Gastrocnemius medialis (tissue), 4 donors: ENCODE data around the gene ZNF865.

Source experiments
- POLR2A ChIP-seq, 2 donors: fragments of 450-650 bp; IDR thresholded peaks; one replicate each; pipeline ENCODE4 v1.6.1; 2017; ENCODE audit warnings: antibody characterized with exemption in 2 of 2, mild to moderate bottlenecking in 2 of 2, moderate library complexity in 2 of 2
- TF ChIP-seq, protein P1 (sequence below), 5 experiments: fragments of 450-650 bp in 3 of 5; fragments of 200-600 bp in 2 of 5; sonication (generic) in 2 of 5; IDR thresholded peaks in 4 of 5; conservative IDR thresholded peaks in 1 of 5; 1 replicate in 4 of 5; 2 replicates in 1 of 5; pipeline ENCODE4 v1.5.1; 2016 to 2019; ENCODE audit warnings: antibody characterized with exemption in 5 of 5, mild to moderate bottlenecking in 3 of 5, moderate library complexity in 3 of 5

DNA sequence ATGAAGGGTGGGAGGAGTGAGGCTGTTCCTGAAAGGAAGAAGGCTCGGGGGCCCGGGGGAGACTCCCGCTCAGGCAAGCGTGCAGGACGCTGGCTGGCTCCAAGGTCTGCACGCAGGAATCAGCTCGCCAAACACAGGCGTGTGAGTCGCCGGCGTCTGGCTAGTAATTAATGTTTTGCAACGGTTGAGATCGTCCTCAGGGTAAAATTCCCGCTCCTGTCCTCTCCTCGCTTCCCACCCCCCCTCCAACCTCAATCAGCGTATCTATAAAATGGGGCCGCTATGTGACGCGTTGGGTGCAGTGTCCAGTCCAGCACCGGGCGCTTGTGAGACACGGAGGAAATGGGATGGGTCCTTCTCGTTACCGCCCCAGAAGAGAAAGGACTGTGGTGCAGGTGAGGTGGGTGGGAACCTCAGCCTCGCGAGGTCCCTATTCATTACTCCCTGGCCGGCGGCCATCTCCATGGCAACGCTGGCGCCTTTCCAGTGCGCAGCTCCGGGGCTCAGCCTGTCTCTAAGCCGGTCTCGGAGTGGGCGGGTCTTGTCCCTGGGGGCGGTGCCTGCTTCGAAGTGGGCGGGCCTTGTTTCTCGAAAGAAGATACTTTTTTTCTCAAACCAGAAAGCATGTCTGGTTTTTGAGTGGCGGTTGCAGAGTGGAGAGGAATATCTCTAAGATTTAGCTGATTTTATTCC is 18.3 kb upstream of the ZNF865 start:
- TF ChIP-seq, protein P1, sequence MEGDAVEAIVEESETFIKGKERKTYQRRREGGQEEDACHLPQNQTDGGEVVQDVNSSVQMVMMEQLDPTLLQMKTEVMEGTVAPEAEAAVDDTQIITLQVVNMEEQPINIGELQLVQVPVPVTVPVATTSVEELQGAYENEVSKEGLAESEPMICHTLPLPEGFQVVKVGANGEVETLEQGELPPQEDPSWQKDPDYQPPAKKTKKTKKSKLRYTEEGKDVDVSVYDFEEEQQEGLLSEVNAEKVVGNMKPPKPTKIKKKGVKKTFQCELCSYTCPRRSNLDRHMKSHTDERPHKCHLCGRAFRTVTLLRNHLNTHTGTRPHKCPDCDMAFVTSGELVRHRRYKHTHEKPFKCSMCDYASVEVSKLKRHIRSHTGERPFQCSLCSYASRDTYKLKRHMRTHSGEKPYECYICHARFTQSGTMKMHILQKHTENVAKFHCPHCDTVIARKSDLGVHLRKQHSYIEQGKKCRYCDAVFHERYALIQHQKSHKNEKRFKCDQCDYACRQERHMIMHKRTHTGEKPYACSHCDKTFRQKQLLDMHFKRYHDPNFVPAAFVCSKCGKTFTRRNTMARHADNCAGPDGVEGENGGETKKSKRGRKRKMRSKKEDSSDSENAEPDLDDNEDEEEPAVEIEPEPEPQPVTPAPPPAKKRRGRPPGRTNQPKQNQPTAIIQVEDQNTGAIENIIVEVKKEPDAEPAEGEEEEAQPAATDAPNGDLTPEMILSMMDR (IDR thresholded peaks at IDR 0.05 in 4 of 5, conservative IDR thresholded peaks at IDR 0.05 in 1 of 5), result no peak
- TF ChIP-seq POLR2A (IDR thresholded peaks at IDR 0.05), result no peak
